Head of caudate nucleus (tissue), 42 donors: ENCODE data around the gene KIF2A.

Experiments used
- DNase-seq, 42 donors: peaks; one replicate each; pipeline versions ENCODE4 v3.0.0 to v3.0.0-alpha.2; 2020 to 2021; ENCODE audit warnings: mixed read lengths in 7 of 42
- intact Hi-C: fragments of 100-400 bp; cut with DNase I; formaldehyde crosslinking; loops from one replicate; pipeline ENCODE4 v1.15.0; 2022

The KIF2A gene

GRCh38 chr5:62419609-62420008 lies 113.6 kb downstream of the KIF2A start:
- intact Hi-C loops = no loop called here
- DNase-seq = no peak

DNA sequence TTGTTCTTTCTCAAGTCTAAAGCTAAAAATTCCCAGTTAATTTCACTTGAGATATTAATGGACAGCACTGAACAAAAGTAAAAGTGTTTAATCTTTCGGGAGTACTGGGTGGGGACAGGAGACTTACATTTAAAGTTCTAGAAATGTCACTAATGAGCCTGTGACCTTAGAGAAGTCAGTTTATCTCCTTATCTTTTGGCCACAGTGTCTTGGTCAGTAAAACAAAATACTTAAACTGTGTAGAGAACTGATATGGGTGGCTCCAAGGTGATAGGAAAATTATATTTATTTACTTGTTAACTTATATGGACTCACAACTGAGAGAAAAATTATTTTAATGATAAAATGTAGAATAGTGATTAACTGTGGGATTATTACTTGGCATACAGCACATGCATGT lies 115.4 kb downstream of the KIF2A start:
- intact Hi-C loops = no loop called here

DNA sequence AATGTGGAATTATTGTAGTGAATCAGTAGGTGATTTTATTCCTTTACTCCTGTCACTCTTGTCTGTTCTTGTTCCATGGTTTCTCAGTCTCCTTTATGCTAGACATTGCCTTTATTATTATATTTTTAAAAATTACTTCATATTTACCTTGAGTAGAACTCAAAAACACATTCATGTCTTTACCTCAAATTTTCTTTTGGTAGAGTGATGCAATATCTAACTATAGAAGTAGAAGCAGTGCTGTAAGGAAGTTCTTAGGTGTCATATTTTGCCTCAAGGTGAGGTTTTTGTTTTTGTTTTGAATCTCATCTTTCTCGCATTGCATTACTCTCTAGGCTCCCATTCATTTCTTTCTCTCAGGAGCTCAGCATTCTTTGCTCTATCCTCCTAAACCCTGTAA lies 118.8 kb downstream of the KIF2A start:
- no peak for DNase-seq
- intact Hi-C loops = no loop called here

More for the DNA sequence above, 115.4 kb downstream of the KIF2A start:
- DNase-seq = no peak

DNA sequence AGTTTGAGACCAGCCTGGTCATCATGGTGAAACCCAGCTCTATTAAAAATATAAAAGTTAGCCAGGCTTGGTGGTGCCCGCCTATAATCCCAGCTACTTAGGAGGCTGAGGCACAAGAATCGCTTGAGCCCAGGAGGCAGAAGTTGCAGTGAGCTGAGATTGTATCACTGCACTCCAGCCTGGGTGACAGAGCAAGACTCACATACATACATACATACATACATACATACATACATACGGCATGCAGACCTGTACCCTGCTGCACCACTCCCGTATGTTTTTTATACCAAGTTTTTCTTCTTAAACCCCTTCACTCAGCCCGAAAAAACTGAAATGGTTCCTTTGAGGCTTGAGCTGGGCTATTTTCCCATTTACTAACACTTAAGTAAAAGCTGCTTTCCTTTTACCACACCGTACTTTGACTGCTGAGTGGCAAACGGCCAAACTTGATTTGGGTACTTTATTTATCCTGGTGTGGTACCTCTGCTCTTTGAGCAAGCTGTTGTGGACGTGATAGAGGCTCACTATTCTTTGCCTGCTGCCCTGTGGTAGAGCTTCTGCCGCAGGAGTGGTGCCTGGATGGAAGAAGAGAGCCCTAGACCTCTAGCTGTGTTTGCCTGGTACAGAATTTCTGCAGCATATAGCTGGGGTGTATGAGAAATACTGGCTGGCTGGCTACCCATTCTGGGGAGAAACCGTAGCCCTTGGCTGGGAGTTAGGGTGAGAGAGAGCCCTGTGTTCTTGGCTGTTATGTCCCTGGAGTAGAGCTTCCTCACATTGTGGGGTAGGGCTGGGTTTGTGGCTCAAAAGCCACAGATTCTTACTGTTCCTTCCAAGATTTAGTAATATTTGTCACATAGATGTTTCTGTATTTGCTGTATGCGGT lies 126.0 kb downstream of the KIF2A start:
- DNase-seq = no peak
- intact Hi-C loops = no loop called here

DNA sequence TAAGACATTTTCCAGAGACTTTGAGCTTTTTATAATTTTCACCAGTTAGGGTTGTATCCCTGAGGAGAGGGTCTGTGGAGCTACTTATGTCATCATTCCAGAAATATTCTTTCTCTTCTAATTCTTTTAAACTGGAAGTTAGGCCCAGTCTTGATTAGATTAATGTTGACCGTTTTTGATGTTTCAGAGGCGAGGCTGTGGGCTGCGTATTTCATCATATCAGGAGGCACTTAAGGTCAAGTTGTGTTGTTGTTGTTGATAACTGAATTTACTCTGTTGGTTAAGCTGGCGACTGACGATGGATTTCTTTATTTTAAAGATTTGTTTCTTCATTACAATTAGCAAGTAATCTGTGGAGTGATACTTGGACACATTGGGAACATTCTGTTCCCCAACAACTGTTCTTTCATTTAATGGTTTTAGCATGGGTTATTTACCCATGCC lies 126.6 kb downstream of the KIF2A start:
- intact Hi-C loops = no loop called here

More for the DNA sequence above, 126.6 kb downstream of the KIF2A start:
- DNase-seq = no peak
